Brain microvascular endothelial cell (primary cell): ENCODE data around the gene TAF6.
"Not testable (repeated sequence)": the region's sequence is repeated elsewhere in the genome, so short reads cannot be mapped to it uniquely, and the experiment has no call there.

ENCODE experiments used
- DNase-seq: peaks from one replicate; pipeline ENCODE4 v3.0.0-alpha.2; 2020
- H3K27ac ChIP-seq: fragments of 250-450 bp; sonication (Bioruptor Pico); 2 replicates; pipeline ENCODE4 v1.5.1; 2020; ENCODE audit warnings: mild to moderate bottlenecking, moderate library complexity
- H3K27me3 ChIP-seq: fragments of 250-450 bp; sonication (Bioruptor Pico); replicated peaks from 2 replicates; pipeline ENCODE4 v1.5.1; 2020; ENCODE audit warnings: mild to moderate bottlenecking
- H3K36me3 ChIP-seq: fragments of 250-450 bp; sonication (Bioruptor Pico); replicated peaks from 2 replicates; pipeline ENCODE4 v1.5.1; 2020; ENCODE audit warnings: mild to moderate bottlenecking
- H3K4me3 ChIP-seq: 2 replicates; pipeline ENCODE4 v1.5.1; 2011; ENCODE audit warnings: low read depth, mild to moderate bottlenecking, control low read depth, low read length, moderate library complexity
- CTCF ChIP-seq: IDR thresholded peaks from 2 replicates; pipeline ENCODE4 v1.5.1; 2011; ENCODE audit warnings: low read depth, mild to moderate bottlenecking, moderate library complexity, low read length, control low read depth, inconsistent platforms; ENCODE audit errors: missing control alignments
- in situ Hi-C: cut with HindIII; loops from 2 replicates; pipeline ENCODE4 v1.10.0; 2017; ENCODE audit warnings: low sequenced_read_pairs, low pct_ligation_motif_present

TAF6 gene

GRCh38 chr7:100152937-100153666 lies 33.9 kb upstream of the TAF6 start:
- in situ Hi-C loops, result no loop called here
- no peak overlapping the region for H3K27ac ChIP-seq

GRCh38 chr7:100152404-100152803 lies 33.2 kb upstream of the TAF6 start:
- peaks cover 39% of the 10 kb centered on the region for H3K36me3 ChIP-seq
- TF ChIP-seq CTCF, result no peak
- H3K27me3 ChIP-seq, result no peaks in the 10 kb centered on the region
- no peak overlapping the region for H3K4me3 ChIP-seq
- in situ Hi-C loops, result no loop called here
- H3K27ac ChIP-seq, result no peak overlapping the region
- DNase-seq, result no peak

More at GRCh38 chr7:100152937-100153666, 33.9 kb upstream of the TAF6 start:
- Histone ChIP-seq H3K36me3 (peaks cover 39% of the 10 kb centered on the region), H3K27me3 (no peaks in the 10 kb centered on the region), H3K4me3 (no peak overlapping the region)
- no peak for DNase-seq
- TF ChIP-seq CTCF, result no peak

- in situ Hi-C loops, result no loop called here
- no peak for TF ChIP-seq CTCF
These were observed 29.6 kb upstream of the TAF6 start, which contains the start of gene LAMTOR4 for GRCh38 chr7:100148559-100149328. TSS of gene LAMTOR4 (plus strand) at chr7:100148918. CDS start at chr7:100148973, 55 bp downstream.

GRCh38 chr7:100148225-100148558 lies 29.0 kb upstream of the TAF6 start:
- H3K4me3 ChIP-seq, result peak overlapping the region; percentile 40
- in situ Hi-C loops, result no loop called here
- peaks cover 1% of the 10 kb centered on the region for H3K36me3 ChIP-seq
- H3K27ac ChIP-seq, result no peak overlapping the region
- no peaks in the 10 kb centered on the region for H3K27me3 ChIP-seq
- TF ChIP-seq CTCF, result no peak
- DNase-seq, result no peak

More at GRCh38 chr7:100148559-100149328, 29.6 kb upstream of the TAF6 start, which contains the start of gene LAMTOR4:
- Histone ChIP-seq H3K27me3 (no peaks in the 10 kb centered on the region), H3K27ac (peak within 1 kb of the TSS; percentile 34), H3K36me3 (peaks cover 7% of the 10 kb centered on the region), H3K4me3 (peak within 1 kb of the TSS; percentile 98)
- peak; percentile 99 for DNase-seq

- no peaks in the 10 kb centered on the region for H3K36me3 ChIP-seq
- H3K27ac ChIP-seq, result no peak overlapping the region
- DNase-seq, result no peak
- no peaks in the 10 kb centered on the region for H3K27me3 ChIP-seq
- TF ChIP-seq CTCF, result no peak
- no peak overlapping the region for H3K4me3 ChIP-seq
- in situ Hi-C loops, result no loop called here
These were observed 28.1 kb upstream of the TAF6 start for GRCh38 chr7:100147278-100147677.

GRCh38 chr7:100146350-100146749 lies 27.2 kb upstream of the TAF6 start:
- H3K27me3 ChIP-seq, H3K36me3 ChIP-seq, DNase-seq, H3K4me3 ChIP-seq, H3K27ac ChIP-seq, in situ Hi-C loops: not testable (repeated sequence)
